GM12892 (cell line): ENCODE data around the gene INSIG1.

Experiments used
- DNase-seq: peaks from one replicate; pipeline ENCODE4 v3.0.0; 2011; ENCODE audit not compliant: insufficient read length
- FAIRE-seq: peaks from 2 replicates; lab custom pipeline; 2011; peaks lifted over from hg19 to GRCh38; lab: Jason Lieb, UNC
- POLR2A ChIP-seq: IDR thresholded peaks from 2 replicates; pipeline ENCODE4 v1.6.1; 2011; ENCODE audit warnings: low read depth, low read length, control low read depth
- POLR2AphosphoS5 ChIP-seq: IDR thresholded peaks from 2 replicates; pipeline ENCODE4 v1.6.1; 2011; ENCODE audit warnings: low read depth, low read length, control low read depth
- TAF1 ChIP-seq: IDR thresholded peaks from 2 replicates; pipeline ENCODE4 v1.6.1; 2011; ENCODE audit warnings: low read depth, mild to moderate bottlenecking, control low read depth, low read length, borderline replicate concordance

INSIG1 gene

GRCh38 chr7:155324918-155325235 is 27.2 kb downstream of the INSIG1 start:
- TF ChIP-seq POLR2AphosphoS5 (no peak), POLR2A (no peak), TAF1 (no peak)
- FAIRE-seq: no peak

GRCh38 chr7:155326385-155326784 is 28.7 kb downstream of the INSIG1 start:
- no peak for TF ChIP-seq POLR2AphosphoS5
- no peak for TF ChIP-seq POLR2A
- no peak for TF ChIP-seq TAF1
- FAIRE-seq (no peak), DNase-seq (no peak)

More at GRCh38 chr7:155324918-155325235, 27.2 kb downstream of the INSIG1 start:
- no peak for DNase-seq

- TF ChIP-seq TAF1: no peak
- TF ChIP-seq POLR2A: no peak
- TF ChIP-seq POLR2AphosphoS5: no peak
- FAIRE-seq: no peak
- no peak for DNase-seq
Measured at GRCh38 chr7:155327590-155328320, 30.1 kb downstream of the INSIG1 start.

GRCh38 chr7:155329225-155329624 is 31.5 kb downstream of the INSIG1 start:
- FAIRE-seq: no peak
- DNase-seq: no peak
- TF ChIP-seq TAF1 (no peak), POLR2AphosphoS5 (no peak), POLR2A (no peak)

GRCh38 chr7:155331396-155331795 is 33.7 kb downstream of the INSIG1 start:
- FAIRE-seq (no peak), DNase-seq (no peak)
- TF ChIP-seq POLR2A: no peak
- no peak for TF ChIP-seq TAF1

- TF ChIP-seq POLR2A: no peak
- TF ChIP-seq POLR2AphosphoS5: no peak
- no peak for TF ChIP-seq TAF1
- FAIRE-seq: no peak
- DNase-seq: no peak
Measured at GRCh38 chr7:155333346-155334234, 35.9 kb downstream of the INSIG1 start.

GRCh38 chr7:155336812-155337602 is 39.3 kb downstream of the INSIG1 start:
- FAIRE-seq (no peak), DNase-seq (no peak)
- no peak for TF ChIP-seq POLR2AphosphoS5
- TF ChIP-seq POLR2A: no peak
- TF ChIP-seq TAF1: no peak

- TF ChIP-seq POLR2AphosphoS5: no peak
- no peak for TF ChIP-seq POLR2A
- TF ChIP-seq TAF1: no peak
- DNase-seq (no peak), FAIRE-seq (no peak)
Measured at GRCh38 chr7:155337946-155338631, 40.4 kb downstream of the INSIG1 start.

- no peak for FAIRE-seq
- TF ChIP-seq POLR2AphosphoS5: no peak
- TF ChIP-seq TAF1: no peak
- no peak for TF ChIP-seq POLR2A
- no peak for DNase-seq
Measured at GRCh38 chr7:155338632-155339320, 41.1 kb downstream of the INSIG1 start.

- no peak for TF ChIP-seq TAF1
- no peak for TF ChIP-seq POLR2AphosphoS5
- TF ChIP-seq POLR2A: no peak
- FAIRE-seq (no peak), DNase-seq (no peak)
Measured at GRCh38 chr7:155339474-155339873, 41.8 kb downstream of the INSIG1 start.
